ENCODE measurements around the gene SNRPA1. TPM values are rescaled to one million over a fixed set of nuclear protein-coding genes. Genes with fewer than 3 reads are reported as not detected.

SNRPA1 gene
- total RNA-seq, 1 experiment from 2014 or later, result 99.5 TPM

DNA sequence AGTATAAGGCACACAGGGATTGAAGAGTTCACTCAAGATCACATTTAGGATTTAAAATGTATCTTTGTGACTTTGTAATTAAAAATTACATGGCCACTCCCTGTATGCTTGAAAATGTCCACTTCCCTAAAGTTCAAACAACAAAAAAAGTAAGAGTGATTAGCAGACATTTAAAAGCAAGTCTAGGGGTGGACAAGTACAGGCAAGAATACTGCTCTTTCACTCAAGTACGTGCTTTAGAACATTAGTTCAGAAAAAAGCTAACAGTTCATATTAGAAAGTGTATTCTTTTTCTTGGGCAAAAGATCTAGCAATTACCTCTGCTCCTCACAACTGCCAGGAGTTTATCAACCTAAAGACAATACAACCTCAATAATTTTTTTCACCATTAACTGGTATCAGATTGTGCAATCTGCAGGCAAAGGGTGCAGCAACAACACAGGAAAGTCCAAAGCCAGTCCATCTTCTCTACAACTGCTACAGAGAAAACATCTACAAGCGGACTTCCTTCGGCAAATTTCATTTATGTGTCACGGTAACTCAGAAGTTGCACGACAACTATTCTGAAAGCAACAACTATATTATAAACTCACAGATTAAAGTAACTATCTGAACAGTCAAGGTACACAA lies 61.3 kb downstream of the SNRPA1 start:
- H3K4me3 Mint-ChIP-seq (ENCODE audit: unreplicated experiment), result no peak overlapping the region
- no TSS peak for BruUV-seq (replicated peaks)
- H3K27ac Mint-ChIP-seq (ENCODE audit: low read depth, unreplicated experiment), result peak overlapping the region; percentile 64

DNA sequence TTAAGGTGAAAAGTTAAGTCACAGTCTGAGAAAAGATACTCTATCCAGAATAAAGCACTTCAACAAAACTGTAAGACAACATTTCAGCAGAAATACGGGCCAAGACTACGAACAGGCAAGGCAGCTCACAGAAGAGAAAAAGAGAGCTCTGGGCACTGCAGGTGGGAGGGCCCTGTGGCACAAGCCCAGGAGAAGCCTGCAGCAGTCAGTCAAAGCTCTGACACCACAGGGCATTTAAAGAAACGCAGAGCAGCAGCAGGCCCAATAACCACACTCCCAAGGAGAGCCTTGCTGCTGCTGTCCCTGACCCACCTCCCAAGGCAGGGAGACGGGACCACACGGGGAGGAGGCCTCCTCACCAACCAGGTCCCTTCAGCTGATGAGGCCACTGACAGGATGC lies 62.4 kb downstream of the SNRPA1 start:
- no peak for DNase-seq (ENCODE audit: unreplicated experiment)
- no peaks in the 10 kb centered on the region for H3K27me3 Mint-ChIP-seq (ENCODE audit: insufficient read depth, unreplicated experiment)
- H3K27ac Mint-ChIP-seq (ENCODE audit: low read depth, unreplicated experiment), result peak overlapping the region; percentile 61
- CTCF ChIA-PET, result interaction anchor here (1.3 kb wide), 2 partner anchors 9 to 17 kb away, joined by 3 read pairs; no protein-coding TSS in a partner anchor
- peaks cover 20% of the 10 kb centered on the region for H3K4me1 Mint-ChIP-seq (ENCODE audit: insufficient read depth, unreplicated experiment)
- POLR2A ChIA-PET, result interaction anchor here (0.9 to 1.8 kb wide), 3 partner anchors 12 to 61 kb away, joined by 3 to 4 read pairs (median 4); no protein-coding TSS in a partner anchor
- no peak overlapping the region for H3K4me3 Mint-ChIP-seq (ENCODE audit: unreplicated experiment)
- peaks cover 36% of the 10 kb centered on the region for H3K36me3 Mint-ChIP-seq (ENCODE audit: insufficient read depth, unreplicated experiment)
- intact Hi-C loops (cut with micrococcal nuclease), result no loop called here
- no TSS peak for BruUV-seq (replicated peaks)
- TF ChIP-seq, protein P1, sequence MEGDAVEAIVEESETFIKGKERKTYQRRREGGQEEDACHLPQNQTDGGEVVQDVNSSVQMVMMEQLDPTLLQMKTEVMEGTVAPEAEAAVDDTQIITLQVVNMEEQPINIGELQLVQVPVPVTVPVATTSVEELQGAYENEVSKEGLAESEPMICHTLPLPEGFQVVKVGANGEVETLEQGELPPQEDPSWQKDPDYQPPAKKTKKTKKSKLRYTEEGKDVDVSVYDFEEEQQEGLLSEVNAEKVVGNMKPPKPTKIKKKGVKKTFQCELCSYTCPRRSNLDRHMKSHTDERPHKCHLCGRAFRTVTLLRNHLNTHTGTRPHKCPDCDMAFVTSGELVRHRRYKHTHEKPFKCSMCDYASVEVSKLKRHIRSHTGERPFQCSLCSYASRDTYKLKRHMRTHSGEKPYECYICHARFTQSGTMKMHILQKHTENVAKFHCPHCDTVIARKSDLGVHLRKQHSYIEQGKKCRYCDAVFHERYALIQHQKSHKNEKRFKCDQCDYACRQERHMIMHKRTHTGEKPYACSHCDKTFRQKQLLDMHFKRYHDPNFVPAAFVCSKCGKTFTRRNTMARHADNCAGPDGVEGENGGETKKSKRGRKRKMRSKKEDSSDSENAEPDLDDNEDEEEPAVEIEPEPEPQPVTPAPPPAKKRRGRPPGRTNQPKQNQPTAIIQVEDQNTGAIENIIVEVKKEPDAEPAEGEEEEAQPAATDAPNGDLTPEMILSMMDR (IDR thresholded peaks at IDR 0.05; ENCODE audit: unreplicated experiment), result no peak
- H3K9me3 Mint-ChIP-seq (ENCODE audit: unreplicated experiment), result peaks cover 7% of the 10 kb centered on the region

More for the DNA sequence above, 61.3 kb downstream of the SNRPA1 start:
- CTCF ChIA-PET, result interaction anchor here (1.3 kb wide), 1 partner anchor 8 kb away, joined by 3 read pairs; no protein-coding TSS in a partner anchor
- Mint-ChIP-seq H3K9me3 (ENCODE audit: unreplicated experiment) (no peaks in the 10 kb centered on the region), H3K36me3 (ENCODE audit: insufficient read depth, unreplicated experiment) (peaks cover 36% of the 10 kb centered on the region), H3K4me1 (ENCODE audit: insufficient read depth, unreplicated experiment) (peaks cover 20% of the 10 kb centered on the region), H3K27me3 (ENCODE audit: insufficient read depth, unreplicated experiment) (no peaks in the 10 kb centered on the region)
- DNase-seq (ENCODE audit: unreplicated experiment), result no peak
- TF ChIP-seq, protein P1 (IDR thresholded peaks at IDR 0.05; ENCODE audit: unreplicated experiment), result no peak
- POLR2A ChIA-PET, result interaction anchor here (0.5 to 1.0 kb wide), 4 partner anchors 19 to 1591 kb away, joined by 3 to 4 read pairs (median 4); no protein-coding TSS in a partner anchor
- intact Hi-C loops (cut with micrococcal nuclease), result no loop called here

Other genes starting within 250 kb of the SNRPA1 start
- 24.3 and 29.8 TPM in 2 replicates for gene CHSY1, start 43.2 kb downstream of the SNRPA1 start, total RNA-seq (2022)
- gene SELENOS, start 17.8 kb downstream of the SNRPA1 start, total RNA-seq (2022), result 145 and 187 TPM in 2 replicates
- 29.8 and 30.8 TPM in 2 replicates for gene PCSK6, start 194.5 kb upstream of the SNRPA1 start, total RNA-seq (2022)